H7 (cell line): ENCODE data around the gene POGLUT2. TPM values are rescaled to one million over a fixed set of nuclear protein-coding genes. Genes with fewer than 3 reads are reported as not detected.
A peak's percentile ranks its signal among the peaks of the same experiment; 100 is the strongest.

Source experiments
- DNase-seq: peaks from one replicate; pipeline ENCODE4 v3.0.0; 2012
- H3K27me3 ChIP-seq: 2 replicates; pipeline ENCODE4 v1.6.0; 2011; ENCODE audit warnings: mild to moderate bottlenecking, low read length; ENCODE audit not compliant: control insufficient read depth, insufficient read depth
- H3K36me3 ChIP-seq: replicated peaks from 2 replicates; pipeline ENCODE4 v1.5.1; 2011; ENCODE audit warnings: low read length; ENCODE audit not compliant: control insufficient read depth, insufficient read depth
- H3K4me3 ChIP-seq: 2 replicates; pipeline ENCODE4 v1.5.1; 2011; ENCODE audit warnings: low read depth, mild to moderate bottlenecking, control low read depth, low read length, moderate library complexity; ENCODE audit not compliant: insufficient read depth
- total RNA-seq: library from RNA; depleted of rRNA; stranded (reverse); fragments of >200 nt; shearing (Covaris generic); gene quantifications from 2 replicates; pipeline ENCODE4 v1.2.3, GENCODE V29; 2014; rRNA removed

The POGLUT2 gene
- total RNA-seq, result 23.8 and 25.1 TPM in 2 replicates

- Histone ChIP-seq H3K36me3 (no peaks in the 10 kb centered on the region), H3K27me3 (peaks cover 11% of the 10 kb centered on the region), H3K4me3 (peak within 1 kb of the TSS; percentile 78)
- DNase-seq, result peak; percentile 96
Observed at GRCh38 chr13:102798581-102799425, at the start of gene POGLUT2, which contains the start of gene BIVM. Gene POGLUT2, minus strand, starts transcription at chr13:102798976. Its CDS starts 306 bp downstream, at chr13:102798670. Gene BIVM, plus strand, starts transcription at chr13:102799119. Its CDS starts 8,149 bp downstream, at chr13:102807268.

GRCh38 chr13:102847272-102848234 is 48.8 kb upstream of the POGLUT2 start:
- H3K27me3 ChIP-seq, result no peaks in the 10 kb centered on the region
- no peak for DNase-seq
- no peaks in the 10 kb centered on the region for H3K36me3 ChIP-seq
- H3K4me3 ChIP-seq, result peak overlapping the region; percentile 85; the same call in 1 of the 2 replicates

- DNase-seq, result no peak
- H3K36me3 ChIP-seq, result no peaks in the 10 kb centered on the region
- peak overlapping the region; percentile 85 for H3K4me3 ChIP-seq
- no peaks in the 10 kb centered on the region for H3K27me3 ChIP-seq
Observed at GRCh38 chr13:102846261-102847015, 47.7 kb upstream of the POGLUT2 start.

GRCh38 chr13:102845630-102846260 is 47.0 kb upstream of the POGLUT2 start, which contains the start of gene ERCC5:
Gene ERCC5, plus strand, starts transcription at chr13:102846032. Its CDS starts 235 bp downstream, at chr13:102846267.
- Histone ChIP-seq H3K4me3 (peak within 1 kb of the TSS; percentile 85), H3K27me3 (no peaks in the 10 kb centered on the region), H3K36me3 (no peaks in the 10 kb centered on the region)
- peak; percentile 76 for DNase-seq

- DNase-seq, result no peak
- Histone ChIP-seq H3K27me3 (no peaks in the 10 kb centered on the region), H3K36me3 (no peaks in the 10 kb centered on the region), H3K4me3 (peak overlapping the region; percentile 85)
Observed at GRCh38 chr13:102845289-102845629, 46.5 kb upstream of the POGLUT2 start.

- Histone ChIP-seq H3K36me3 (no peaks in the 10 kb centered on the region), H3K4me3 (no peak overlapping the region), H3K27me3 (no peaks in the 10 kb centered on the region)
- no peak for DNase-seq
Observed at GRCh38 chr13:102839462-102839861, 40.7 kb upstream of the POGLUT2 start.

- Histone ChIP-seq H3K4me3 (no peak overlapping the region), H3K27me3 (no peaks in the 10 kb centered on the region), H3K36me3 (no peaks in the 10 kb centered on the region)
- DNase-seq, result no peak
Observed at GRCh38 chr13:102838982-102839381, 40.2 kb upstream of the POGLUT2 start.

GRCh38 chr13:102838273-102838672 is 39.5 kb upstream of the POGLUT2 start:
- Histone ChIP-seq H3K36me3 (no peaks in the 10 kb centered on the region), H3K27me3 (no peaks in the 10 kb centered on the region), H3K4me3 (no peak overlapping the region)

GRCh38 chr13:102836471-102836870 is 37.7 kb upstream of the POGLUT2 start:
- Histone ChIP-seq H3K4me3 (no peak overlapping the region), H3K27me3 (no peaks in the 10 kb centered on the region), H3K36me3 (no peaks in the 10 kb centered on the region)

More at GRCh38 chr13:102838273-102838672, 39.5 kb upstream of the POGLUT2 start:
- DNase-seq, result no peak

GRCh38 chr13:102830646-102831045 is 31.9 kb upstream of the POGLUT2 start:
- no peak overlapping the region for H3K4me3 ChIP-seq
- no peaks in the 10 kb centered on the region for H3K27me3 ChIP-seq
- H3K36me3 ChIP-seq, result no peaks in the 10 kb centered on the region
- no peak for DNase-seq

More at GRCh38 chr13:102836471-102836870, 37.7 kb upstream of the POGLUT2 start:
- no peak for DNase-seq

GRCh38 chr13:102825921-102826706 is 27.3 kb upstream of the POGLUT2 start:
- Histone ChIP-seq H3K4me3 (no peak overlapping the region), H3K27me3 (no peaks in the 10 kb centered on the region), H3K36me3 (no peaks in the 10 kb centered on the region; the same call in 1 of the 2 replicates)
- peak; percentile 13 for DNase-seq

- no peak overlapping the region for H3K4me3 ChIP-seq
- no peaks in the 10 kb centered on the region for H3K27me3 ChIP-seq
- no peaks in the 10 kb centered on the region; the same call in 1 of the 2 replicates for H3K36me3 ChIP-seq
- no peak for DNase-seq
Observed at GRCh38 chr13:102825400-102825799, 26.6 kb upstream of the POGLUT2 start.

- H3K27me3 ChIP-seq, result no peaks in the 10 kb centered on the region
- no peak for DNase-seq
- H3K4me3 ChIP-seq, result no peak overlapping the region
- H3K36me3 ChIP-seq, result no peaks in the 10 kb centered on the region; the same call in 1 of the 2 replicates
Observed at GRCh38 chr13:102817907-102818306, 19.1 kb upstream of the POGLUT2 start.
